Measurements from ENCODE around the gene PHLDB1. TPM values are rescaled to one million over a fixed set of nuclear protein-coding genes. Genes with fewer than 3 reads are reported as not detected.

PHLDB1 gene
- total RNA-seq, 1 experiment from 2014 or later, result 36.2 TPM

DNA sequence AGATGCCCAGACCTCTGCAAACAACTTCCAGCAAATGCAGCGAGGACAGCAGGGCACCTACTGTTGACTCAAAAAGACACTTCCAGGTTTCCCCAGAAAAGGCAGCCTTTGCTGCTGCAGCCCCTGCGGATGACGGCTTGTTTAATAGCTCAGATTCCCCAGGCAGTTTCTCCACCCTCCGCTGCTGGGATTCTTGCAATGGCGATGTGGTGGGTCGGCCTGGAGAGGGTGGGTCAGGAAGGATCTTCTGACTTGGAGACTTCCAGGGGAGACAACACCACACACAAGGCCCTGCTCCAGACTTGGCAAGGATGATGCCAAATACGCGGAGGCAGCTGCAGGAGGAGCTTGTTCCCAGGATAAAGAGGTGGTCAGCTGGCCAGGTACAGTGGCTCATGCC is 89.9 kb downstream of the PHLDB1 start:
- DNase-seq (ENCODE audit: unreplicated experiment), result no peak
- Mint-ChIP-seq H3K4me1 (ENCODE audit: insufficient read depth, unreplicated experiment) (peaks cover 10% of the 10 kb centered on the region), H3K4me3 (ENCODE audit: unreplicated experiment) (no peak overlapping the region), H3K27me3 (ENCODE audit: insufficient read depth, unreplicated experiment) (no peaks in the 10 kb centered on the region), H3K36me3 (ENCODE audit: insufficient read depth, unreplicated experiment) (no peaks in the 10 kb centered on the region), H3K27ac (ENCODE audit: low read depth, unreplicated experiment) (no peak overlapping the region), H3K9me3 (ENCODE audit: unreplicated experiment) (no peaks in the 10 kb centered on the region)
- intact Hi-C loops (cut with micrococcal nuclease), result no loop called here
- no TSS peak for BruUV-seq (replicated peaks)
- TF ChIP-seq, protein P1, sequence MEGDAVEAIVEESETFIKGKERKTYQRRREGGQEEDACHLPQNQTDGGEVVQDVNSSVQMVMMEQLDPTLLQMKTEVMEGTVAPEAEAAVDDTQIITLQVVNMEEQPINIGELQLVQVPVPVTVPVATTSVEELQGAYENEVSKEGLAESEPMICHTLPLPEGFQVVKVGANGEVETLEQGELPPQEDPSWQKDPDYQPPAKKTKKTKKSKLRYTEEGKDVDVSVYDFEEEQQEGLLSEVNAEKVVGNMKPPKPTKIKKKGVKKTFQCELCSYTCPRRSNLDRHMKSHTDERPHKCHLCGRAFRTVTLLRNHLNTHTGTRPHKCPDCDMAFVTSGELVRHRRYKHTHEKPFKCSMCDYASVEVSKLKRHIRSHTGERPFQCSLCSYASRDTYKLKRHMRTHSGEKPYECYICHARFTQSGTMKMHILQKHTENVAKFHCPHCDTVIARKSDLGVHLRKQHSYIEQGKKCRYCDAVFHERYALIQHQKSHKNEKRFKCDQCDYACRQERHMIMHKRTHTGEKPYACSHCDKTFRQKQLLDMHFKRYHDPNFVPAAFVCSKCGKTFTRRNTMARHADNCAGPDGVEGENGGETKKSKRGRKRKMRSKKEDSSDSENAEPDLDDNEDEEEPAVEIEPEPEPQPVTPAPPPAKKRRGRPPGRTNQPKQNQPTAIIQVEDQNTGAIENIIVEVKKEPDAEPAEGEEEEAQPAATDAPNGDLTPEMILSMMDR (IDR thresholded peaks at IDR 0.05; ENCODE audit: unreplicated experiment), result no peak
- POLR2A ChIA-PET, result interaction anchor here (0.7 kb wide), 1 partner anchor 27 kb away, joined by 3 read pairs; no protein-coding TSS in a partner anchor
- CTCF ChIA-PET, result interaction anchor here (0.5 to 0.6 kb wide), 2 partner anchors 84 to 94 kb away, joined by 3 to 4 read pairs; partner anchors contain the start of gene DDX6

DNA sequence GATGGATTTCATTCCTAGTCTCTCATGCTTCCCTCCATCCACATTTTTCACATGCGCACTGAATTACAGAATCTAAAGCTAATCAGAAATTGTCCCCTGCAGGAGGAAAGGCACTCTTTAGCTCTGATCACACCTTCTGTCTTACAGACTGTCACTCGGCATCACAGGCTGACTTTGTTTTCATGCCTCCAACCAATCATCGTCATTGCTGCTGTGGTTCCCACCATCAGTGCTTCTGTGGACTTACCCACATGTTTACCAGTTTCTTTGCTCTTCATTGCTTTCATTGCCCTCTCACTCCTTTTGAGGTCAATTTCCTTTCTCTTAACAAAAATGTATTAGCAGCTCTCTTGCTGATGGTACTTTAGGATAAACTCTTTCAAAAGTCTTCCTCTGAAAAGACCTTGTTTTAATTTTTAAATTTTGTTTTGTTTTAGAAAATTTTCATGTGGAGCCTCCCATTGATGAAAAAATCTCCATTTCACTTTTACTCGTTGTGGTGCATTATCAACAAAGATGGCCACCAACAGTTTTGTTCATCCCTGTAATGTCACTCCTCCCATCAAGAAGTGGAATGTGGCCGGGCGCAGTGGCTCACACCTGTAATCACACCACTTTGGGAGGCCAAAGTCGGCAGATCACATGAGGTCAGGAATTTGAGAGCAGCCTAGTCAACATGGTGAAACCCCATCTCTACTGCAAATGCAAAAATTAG is 92.2 kb downstream of the PHLDB1 start:
- ChIA-PET CTCF (interaction anchor here (0.6 to 1.3 kb wide), 4 partner anchors 11 to 267 kb away, joined by 3 to 7 read pairs (median 4); no protein-coding TSS in a partner anchor), POLR2A (interaction anchor here (0.9 to 4.2 kb wide), 3 partner anchors 7 to 16 kb away, joined by 3 to 15 read pairs (median 7); no protein-coding TSS in a partner anchor)
- DNase-seq (ENCODE audit: unreplicated experiment), result no peak
- Mint-ChIP-seq H3K27me3 (ENCODE audit: insufficient read depth, unreplicated experiment) (no peaks in the 10 kb centered on the region), H3K4me3 (ENCODE audit: unreplicated experiment) (no peak overlapping the region), H3K9me3 (ENCODE audit: unreplicated experiment) (no peaks in the 10 kb centered on the region), H3K27ac (ENCODE audit: low read depth, unreplicated experiment) (no peak overlapping the region), H3K36me3 (ENCODE audit: insufficient read depth, unreplicated experiment) (no peaks in the 10 kb centered on the region), H3K4me1 (ENCODE audit: insufficient read depth, unreplicated experiment) (no peaks in the 10 kb centered on the region)
- TF ChIP-seq, protein P1 (IDR thresholded peaks at IDR 0.05; ENCODE audit: unreplicated experiment), result no peak
- intact Hi-C loops (cut with micrococcal nuclease), result no loop called here
- no TSS peak for BruUV-seq (replicated peaks)

DNA sequence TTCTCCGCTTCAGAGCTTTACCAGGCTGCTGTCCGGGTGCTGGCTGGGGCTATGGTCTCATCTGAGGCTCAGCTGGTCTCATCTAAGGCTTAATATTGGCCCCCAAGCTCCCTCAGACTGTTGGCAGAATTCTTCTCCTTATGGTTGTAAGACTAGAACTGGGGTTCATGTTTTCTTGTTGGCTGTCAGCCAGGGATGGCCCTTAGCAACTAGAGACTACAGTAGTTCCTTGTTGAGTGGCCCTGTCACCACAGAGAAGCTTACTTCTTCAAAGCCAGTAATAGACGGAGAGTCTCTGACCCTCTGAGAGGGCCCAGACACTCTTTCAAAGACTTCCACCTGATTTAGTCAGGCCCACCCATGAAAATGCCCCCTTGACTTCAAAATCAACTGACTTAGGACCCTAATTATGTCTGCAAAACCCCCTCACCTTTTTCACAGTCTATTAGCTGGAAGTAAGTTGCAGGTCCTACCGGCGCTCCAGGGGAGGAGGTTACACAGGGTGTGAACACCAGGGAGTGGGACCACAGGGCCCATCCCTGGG is 96.2 kb downstream of the PHLDB1 start:
- no peak overlapping the region for H3K4me3 Mint-ChIP-seq (ENCODE audit: unreplicated experiment)
- intact Hi-C loops (cut with micrococcal nuclease), result no loop called here
- no peaks in the 10 kb centered on the region for H3K9me3 Mint-ChIP-seq (ENCODE audit: unreplicated experiment)
- BruUV-seq (replicated peaks), result no TSS peak
- peaks cover 5% of the 10 kb centered on the region for H3K36me3 Mint-ChIP-seq (ENCODE audit: insufficient read depth, unreplicated experiment)
- H3K27ac Mint-ChIP-seq (ENCODE audit: low read depth, unreplicated experiment), result no peak overlapping the region
- DNase-seq (ENCODE audit: unreplicated experiment), result no peak
- H3K27me3 Mint-ChIP-seq (ENCODE audit: insufficient read depth, unreplicated experiment), result no peaks in the 10 kb centered on the region
- TF ChIP-seq, protein P1 (IDR thresholded peaks at IDR 0.05; ENCODE audit: unreplicated experiment), result no peak
- ChIA-PET POLR2A (interaction anchor here (4.2 kb wide), 1 partner anchor 11 kb away, joined by 15 read pairs; no protein-coding TSS in a partner anchor), CTCF (interaction anchor here (0.6 kb wide), 1 partner anchor 62 kb away, joined by 3 read pairs; no protein-coding TSS in a partner anchor)
- no peaks in the 10 kb centered on the region for H3K4me1 Mint-ChIP-seq (ENCODE audit: insufficient read depth, unreplicated experiment)

DNA sequence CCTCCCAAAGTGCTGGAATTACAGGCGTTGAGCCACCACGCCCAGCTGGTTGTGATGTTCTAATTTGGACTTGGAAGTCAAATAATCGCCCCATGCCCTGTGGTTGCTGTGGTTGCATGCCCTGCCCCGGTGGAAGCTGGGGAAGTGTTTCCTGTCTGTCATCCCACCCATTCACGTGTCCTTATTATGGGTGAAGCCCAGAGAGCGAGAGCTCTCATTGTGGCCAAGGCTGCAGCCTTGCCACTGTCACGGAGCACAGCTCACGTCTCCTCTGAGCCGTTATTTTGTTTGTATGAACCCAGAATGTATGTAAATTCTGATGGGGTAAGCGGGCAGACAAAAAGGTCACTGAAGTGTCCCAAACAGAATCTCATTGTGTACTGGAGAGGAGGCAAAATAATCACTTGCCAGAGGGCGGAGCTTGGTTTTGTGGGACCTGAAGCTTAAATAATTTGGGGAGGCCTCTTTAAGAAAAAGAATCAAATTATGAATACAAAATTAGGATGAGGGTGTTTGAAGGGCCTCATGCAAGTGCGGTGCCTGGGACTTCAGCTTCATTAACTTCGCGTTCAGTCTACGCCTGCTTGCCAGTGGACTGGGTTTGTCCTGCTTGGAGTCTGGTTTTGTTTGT is 97.8 kb downstream of the PHLDB1 start:
- BruUV-seq (replicated peaks), result no TSS peak
- H3K36me3 Mint-ChIP-seq (ENCODE audit: insufficient read depth, unreplicated experiment), result peaks cover 6% of the 10 kb centered on the region

More for the DNA sequence above, 97.8 kb downstream of the PHLDB1 start:
- H3K27ac Mint-ChIP-seq (ENCODE audit: low read depth, unreplicated experiment), result no peak overlapping the region
- no peaks in the 10 kb centered on the region for H3K9me3 Mint-ChIP-seq (ENCODE audit: unreplicated experiment)
- intact Hi-C loops (cut with micrococcal nuclease), result no loop called here
- H3K27me3 Mint-ChIP-seq (ENCODE audit: insufficient read depth, unreplicated experiment), result no peaks in the 10 kb centered on the region
- CTCF ChIA-PET, result interaction anchor here (0.6 to 0.9 kb wide), 3 partner anchors 15 to 225 kb away, joined by 3 to 6 read pairs (median 3); no protein-coding TSS in a partner anchor
- no peaks in the 10 kb centered on the region for H3K4me1 Mint-ChIP-seq (ENCODE audit: insufficient read depth, unreplicated experiment)
- DNase-seq (ENCODE audit: unreplicated experiment), result no peak
- H3K4me3 Mint-ChIP-seq (ENCODE audit: unreplicated experiment), result no peak overlapping the region
- POLR2A ChIA-PET, result interaction anchor here (0.8 to 2.1 kb wide), 3 partner anchors 9 to 13 kb away, joined by 4 to 9 read pairs (median 5); no protein-coding TSS in a partner anchor
- TF ChIP-seq, protein P1 (IDR thresholded peaks at IDR 0.05; ENCODE audit: unreplicated experiment), result no peak

Data from MCF 10A (cell line).